H9 (cell line): ENCODE data around the gene HDX. TPM values are rescaled to one million over a fixed set of nuclear protein-coding genes. Genes with fewer than 3 reads are reported as not detected.

Experiments
- DNase-seq: peaks from one replicate; pipeline ENCODE4 v3.0.0-alpha.2; 2017
- H2AFZ ChIP-seq: one replicate; pipeline ENCODE4 v1.6.1; 2013; ENCODE audit warnings: mild to moderate bottlenecking, low read length, control low read depth, moderate library complexity
- H2AK5ac ChIP-seq: 2 replicates; pipeline ENCODE4 v1.6.1; 2013; ENCODE audit warnings: low read length, control low read depth, mixed read lengths; ENCODE audit not compliant: insufficient read length
- H2BK120ac ChIP-seq: one replicate; pipeline ENCODE4 v1.6.1; 2013; ENCODE audit warnings: low read depth, mild to moderate bottlenecking, low read length, control low read depth, inconsistent platforms; ENCODE audit not compliant: poor library complexity, severe bottlenecking
- H2BK12ac ChIP-seq: 2 replicates; pipeline ENCODE4 v1.6.1; 2013; ENCODE audit warnings: low read length, control low read depth, mixed read lengths, low read depth; ENCODE audit not compliant: insufficient read length
- H2BK15ac ChIP-seq: 2 replicates; pipeline ENCODE4 v1.6.1; 2013; ENCODE audit warnings: low read depth, low read length, control low read depth
- H2BK20ac ChIP-seq: one replicate; pipeline ENCODE4 v1.6.1; 2013; ENCODE audit warnings: low read depth, mild to moderate bottlenecking, low read length, control low read depth, inconsistent platforms; ENCODE audit not compliant: poor library complexity, severe bottlenecking
- H2BK5ac ChIP-seq: 2 replicates; pipeline ENCODE4 v1.6.1; 2013; ENCODE audit warnings: low read length, control low read depth, mixed read lengths; ENCODE audit not compliant: insufficient read length
- H3K14ac ChIP-seq: 2 replicates; pipeline ENCODE4 v1.6.1; 2013; ENCODE audit warnings: low read length, control low read depth; ENCODE audit not compliant: insufficient read depth
- H3K18ac ChIP-seq: 2 replicates; pipeline ENCODE4 v1.6.1; 2013; ENCODE audit warnings: low read depth, mild to moderate bottlenecking, mixed read lengths, low read length, control low read depth; ENCODE audit not compliant: insufficient read length
- H3K23ac ChIP-seq: 2 replicates; pipeline ENCODE4 v1.6.1; 2013; ENCODE audit warnings: low read length, control low read depth, mixed read lengths, low read depth; ENCODE audit not compliant: insufficient read length
- H3K23me2 ChIP-seq: 2 replicates; pipeline ENCODE4 v1.6.1; 2013; ENCODE audit warnings: low read depth, mild to moderate bottlenecking, mixed read lengths, low read length, control low read depth; ENCODE audit not compliant: insufficient read length, poor library complexity, severe bottlenecking
- H3K27ac ChIP-seq: 2 replicates; pipeline ENCODE4 v1.5.1; 2013; ENCODE audit warnings: low read length, control low read depth, mixed read lengths, low read depth; ENCODE audit not compliant: insufficient read length
- H3K27me3 ChIP-seq: 2 replicates; pipeline ENCODE4 v1.6.1; 2013; ENCODE audit warnings: low read length, control low read depth, inconsistent platforms; ENCODE audit not compliant: insufficient read depth
- H3K4ac ChIP-seq: 2 replicates; pipeline ENCODE4 v1.6.1; 2013; ENCODE audit warnings: low read depth, mild to moderate bottlenecking, control low read depth, inconsistent platforms, low read length, moderate library complexity
- H3K4me1 ChIP-seq: 2 replicates; pipeline ENCODE4 v1.6.1; 2013; ENCODE audit warnings: low read length, control low read depth, inconsistent platforms; ENCODE audit not compliant: insufficient read depth
- H3K4me2 ChIP-seq: 2 replicates; pipeline ENCODE4 v1.6.1; 2013; ENCODE audit warnings: low read length, control low read depth, mixed read lengths; ENCODE audit not compliant: insufficient read length, insufficient read depth
- H3K56ac ChIP-seq: 2 replicates; pipeline ENCODE4 v1.6.1; 2013; ENCODE audit warnings: low read depth, mild to moderate bottlenecking, mixed read lengths, low read length, control low read depth; ENCODE audit not compliant: insufficient read length
- H3K79me1 ChIP-seq: 2 replicates; pipeline ENCODE4 v1.6.1; 2013; ENCODE audit warnings: low read depth, mild to moderate bottlenecking, moderate library complexity, low read length, control low read depth, inconsistent platforms; ENCODE audit not compliant: insufficient read depth, poor library complexity, severe bottlenecking
- H3K79me2 ChIP-seq: 2 replicates; pipeline ENCODE4 v1.6.1; 2013; ENCODE audit warnings: low read length, control low read depth, inconsistent platforms; ENCODE audit not compliant: insufficient read depth
- H3K9ac ChIP-seq: 2 replicates; pipeline ENCODE4 v1.6.1; 2013; ENCODE audit warnings: low read length, control low read depth, mixed read lengths; ENCODE audit not compliant: insufficient read length; ENCODE audit errors: extremely low read depth
- H3K9me3 ChIP-seq: one replicate; pipeline ENCODE4 v1.6.1; 2013; ENCODE audit warnings: low read depth, low read length, inconsistent platforms; ENCODE audit not compliant: control insufficient read depth
- H3T11ph ChIP-seq: one replicate; pipeline ENCODE4 v1.6.1; 2013; ENCODE audit warnings: mild to moderate bottlenecking, low read length, control low read depth, inconsistent platforms
- H4K20me1 ChIP-seq: one replicate; pipeline ENCODE4 v1.6.1; 2013; ENCODE audit not compliant: control insufficient read depth, insufficient read length, insufficient read depth
- H4K5ac ChIP-seq: 2 replicates; pipeline ENCODE4 v1.6.1; 2013; ENCODE audit warnings: low read depth, mild to moderate bottlenecking, mixed read lengths, low read length, control low read depth; ENCODE audit not compliant: insufficient read length
- H4K8ac ChIP-seq: replicated peaks from 2 replicates; pipeline ENCODE4 v1.6.1; 2013; ENCODE audit warnings: low read length, control low read depth, mixed read lengths, low read depth; ENCODE audit not compliant: insufficient read length
- H4K91ac ChIP-seq: 2 replicates; pipeline ENCODE4 v1.6.1; 2013; ENCODE audit warnings: low read depth, mild to moderate bottlenecking, moderate library complexity, mixed read lengths, low read length, control low read depth; ENCODE audit not compliant: insufficient read length
- H3K27ac Mint-ChIP-seq, 3 experiments: 2 replicates in 2 of 3; 3 replicates in 1 of 3; pipeline ENCODE4 v1.8.0; 2020 to 2021; ENCODE audit warnings: mixed read lengths in 3 of 3, mild to moderate bottlenecking in 1 of 3, moderate library complexity in 1 of 3
- H3K27me3 Mint-ChIP-seq: 2 replicates; pipeline ENCODE4 v1.8.0; 2021; ENCODE audit warnings: low read depth, mild to moderate bottlenecking, moderate library complexity, mixed read lengths
- H3K36me3 Mint-ChIP-seq, 3 experiments: 2 replicates in 2 of 3; 3 replicates in 1 of 3; pipeline ENCODE4 v1.8.0; 2020 to 2021; ENCODE audit warnings: low read depth in 3 of 3, mixed read lengths in 3 of 3; ENCODE audit not compliant: insufficient read depth in 1 of 3
- H3K4me1 Mint-ChIP-seq, 2 experiments: 2 replicates each; pipeline ENCODE4 v1.8.0; 2020; ENCODE audit warnings: mixed read lengths in 2 of 2
- H3K4me3 Mint-ChIP-seq, 2 experiments: 2 replicates in 1 of 2; 3 replicates in 1 of 2; pipeline ENCODE4 v1.8.0; 2020 to 2021; ENCODE audit warnings: mild to moderate bottlenecking in 2 of 2, mixed read lengths in 2 of 2, moderate library complexity in 1 of 2
- H3K9me3 Mint-ChIP-seq, 2 experiments: 2 replicates in 1 of 2; 3 replicates in 1 of 2; pipeline ENCODE4 v1.8.0; 2020; ENCODE audit warnings: mild to moderate bottlenecking in 2 of 2, mixed read lengths in 2 of 2, moderate library complexity in 1 of 2
- WGBS: extraction: QIAGEN DNeasy Blood & Tissue Kit; methylation state at CpG from one replicate; pipeline ENCODE4 v1.1.7; 2013; ENCODE audit warnings: missing lambda C conversion rate, low lambda C conversion rate, mixed read lengths; ENCODE audit not compliant: insufficient read length; ENCODE audit errors: extremely low coverage; 5-methylcytosine and 5-hydroxymethylcytosine counted together
- total RNA-seq: library from RNA; stranded (reverse); gene quantifications from 2 replicates; pipeline ENCODE4 v1.2.1, GENCODE V29; 2021
- TF ChIP-seq, protein P1 (sequence below): fragments of 200-600 bp; sonication (generic); conservative IDR thresholded peaks from 3 replicates; pipeline ENCODE4 v1.8.0; 2021; ENCODE audit warnings: antibody characterized with exemption, mild to moderate bottlenecking

Gene HDX
- total RNA-seq, 1 experiment from 2014 or later = 5.0 TPM

DNA sequence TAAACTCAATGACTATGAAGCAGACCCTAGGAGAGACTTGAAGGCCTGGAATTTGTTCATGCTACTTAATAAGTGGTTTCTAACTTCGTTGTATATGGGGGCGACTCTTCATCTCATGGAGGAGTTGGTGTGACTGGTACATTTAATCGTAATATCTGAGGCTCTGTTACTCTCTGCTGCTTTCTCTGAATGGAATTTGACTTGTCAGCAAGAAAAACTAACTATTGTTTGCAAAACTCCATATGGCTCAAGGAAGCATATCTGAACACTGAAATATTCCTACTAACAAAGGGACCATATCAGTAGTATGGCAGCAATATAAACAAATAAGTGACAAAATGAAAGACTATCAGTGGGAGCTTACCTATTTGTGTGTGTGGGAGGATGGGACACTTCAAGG, 182.2 kb downstream of the HDX start:
- Histone ChIP-seq H3K27me3 (no peaks in the 10 kb centered on the region), H3K4me1 (no peaks in the 10 kb centered on the region), H3K23ac (no peak overlapping the region), H4K8ac (no peak overlapping the region), H3K56ac (no peak overlapping the region), H2BK15ac (no peak overlapping the region), H2BK120ac (no peak overlapping the region), H3K27ac (no peak overlapping the region), H3K79me1 (no peaks in the 10 kb centered on the region), H3K23me2 (no peaks in the 10 kb centered on the region), H3K4ac (no peak overlapping the region), H2BK12ac (no peak overlapping the region), H2AFZ (no peak overlapping the region), H3T11ph (no peak overlapping the region), H3K18ac (no peak overlapping the region), H3K9ac (no peak overlapping the region), H4K91ac (no peak overlapping the region), H3K4me2 (no peak overlapping the region), H2BK5ac (no peak overlapping the region), H4K20me1 (no peaks in the 10 kb centered on the region), H3K9me3 (peaks cover 19% of the 10 kb centered on the region), H3K79me2 (no peaks in the 10 kb centered on the region), H3K14ac (no peak overlapping the region), H4K5ac (no peak overlapping the region), H2BK20ac (no peak overlapping the region), H2AK5ac (no peak overlapping the region)
- DNase-seq = no peak
- H3K4me3 Mint-ChIP-seq = no peak overlapping the region
- H3K27ac Mint-ChIP-seq = no peak overlapping the region
- no peaks in the 10 kb centered on the region for H3K27me3 Mint-ChIP-seq
- peaks cover 26 to 53% of the 10 kb centered on the region in 2 experiments for H3K9me3 Mint-ChIP-seq
- TF ChIP-seq, protein P1, sequence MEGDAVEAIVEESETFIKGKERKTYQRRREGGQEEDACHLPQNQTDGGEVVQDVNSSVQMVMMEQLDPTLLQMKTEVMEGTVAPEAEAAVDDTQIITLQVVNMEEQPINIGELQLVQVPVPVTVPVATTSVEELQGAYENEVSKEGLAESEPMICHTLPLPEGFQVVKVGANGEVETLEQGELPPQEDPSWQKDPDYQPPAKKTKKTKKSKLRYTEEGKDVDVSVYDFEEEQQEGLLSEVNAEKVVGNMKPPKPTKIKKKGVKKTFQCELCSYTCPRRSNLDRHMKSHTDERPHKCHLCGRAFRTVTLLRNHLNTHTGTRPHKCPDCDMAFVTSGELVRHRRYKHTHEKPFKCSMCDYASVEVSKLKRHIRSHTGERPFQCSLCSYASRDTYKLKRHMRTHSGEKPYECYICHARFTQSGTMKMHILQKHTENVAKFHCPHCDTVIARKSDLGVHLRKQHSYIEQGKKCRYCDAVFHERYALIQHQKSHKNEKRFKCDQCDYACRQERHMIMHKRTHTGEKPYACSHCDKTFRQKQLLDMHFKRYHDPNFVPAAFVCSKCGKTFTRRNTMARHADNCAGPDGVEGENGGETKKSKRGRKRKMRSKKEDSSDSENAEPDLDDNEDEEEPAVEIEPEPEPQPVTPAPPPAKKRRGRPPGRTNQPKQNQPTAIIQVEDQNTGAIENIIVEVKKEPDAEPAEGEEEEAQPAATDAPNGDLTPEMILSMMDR = no peak
- WGBS = no CpG with 5 or more reads among the region's 3 CpGs
- peaks cover 13 to 16% of the 10 kb centered on the region in 2 experiments for H3K4me1 Mint-ChIP-seq
- peaks cover under 1 to 10% (median 10%) of the 10 kb centered on the region in 3 experiments; a peak in 6 of 7 replicates for H3K36me3 Mint-ChIP-seq
